ENCODE data around the gene NUB1. TPM values are rescaled to one million over a fixed set of nuclear protein-coding genes. Genes with fewer than 3 reads are reported as not detected.
A peak's percentile ranks its signal among the peaks of the same experiment; 100 is the strongest.

NUB1 gene, protein sequence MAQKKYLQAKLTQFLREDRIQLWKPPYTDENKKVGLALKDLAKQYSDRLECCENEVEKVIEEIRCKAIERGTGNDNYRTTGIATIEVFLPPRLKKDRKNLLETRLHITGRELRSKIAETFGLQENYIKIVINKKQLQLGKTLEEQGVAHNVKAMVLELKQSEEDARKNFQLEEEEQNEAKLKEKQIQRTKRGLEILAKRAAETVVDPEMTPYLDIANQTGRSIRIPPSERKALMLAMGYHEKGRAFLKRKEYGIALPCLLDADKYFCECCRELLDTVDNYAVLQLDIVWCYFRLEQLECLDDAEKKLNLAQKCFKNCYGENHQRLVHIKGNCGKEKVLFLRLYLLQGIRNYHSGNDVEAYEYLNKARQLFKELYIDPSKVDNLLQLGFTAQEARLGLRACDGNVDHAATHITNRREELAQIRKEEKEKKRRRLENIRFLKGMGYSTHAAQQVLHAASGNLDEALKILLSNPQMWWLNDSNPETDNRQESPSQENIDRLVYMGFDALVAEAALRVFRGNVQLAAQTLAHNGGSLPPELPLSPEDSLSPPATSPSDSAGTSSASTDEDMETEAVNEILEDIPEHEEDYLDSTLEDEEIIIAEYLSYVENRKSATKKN
- total RNA-seq, result 55.2 TPM
- long read RNA-seq, transcript NUB1-203 (9 exons, 1,703 nt), result minor isoform, 7 of 60 reads
- long read RNA-seq, transcript NUB1-201 (15 exons, 3,180 nt), result major isoform, 25 of 60 reads
- long read RNA-seq, partial matches to known transcripts, result 10 of 60 reads
- long read RNA-seq, other reads (novel, unspliced or antisense), result 15 of 60 reads

DNA sequence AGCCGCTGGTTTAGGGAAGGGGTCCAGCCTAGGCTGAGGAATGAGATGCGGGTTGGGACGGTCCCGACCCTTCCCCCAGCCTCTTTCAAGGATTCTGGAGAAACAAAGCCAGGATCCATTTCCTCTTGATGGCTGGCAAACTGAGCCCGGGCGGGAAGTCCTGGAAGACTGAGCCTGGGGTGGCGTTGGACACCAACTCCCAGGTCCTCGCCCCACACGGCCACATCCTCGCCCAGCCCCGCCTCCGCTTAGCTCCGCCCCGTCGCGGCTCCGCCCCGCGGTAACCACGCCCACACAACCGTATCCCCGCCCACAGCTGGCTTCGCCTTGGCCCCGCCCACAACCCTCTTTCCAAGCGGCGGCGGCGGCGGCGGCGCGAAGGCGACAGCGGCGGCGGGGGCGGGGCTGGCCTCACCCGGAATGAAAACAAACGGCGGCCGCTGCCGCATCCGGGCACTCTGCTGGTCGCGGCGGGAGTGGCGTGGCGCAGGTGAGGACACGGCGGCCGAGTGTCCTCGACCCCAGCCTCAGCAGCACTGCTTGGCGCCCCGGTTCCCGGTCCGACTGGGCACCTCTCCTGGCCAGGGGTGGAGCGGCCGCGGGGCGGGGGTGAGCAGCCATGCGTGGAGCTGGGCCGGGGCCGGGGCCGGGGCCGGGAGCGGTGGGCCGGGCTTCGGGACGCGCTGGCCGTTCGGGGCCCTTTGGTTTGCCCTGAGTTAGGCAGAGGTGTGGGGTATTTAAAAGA lies at the start of gene NUB1:
TSS of gene NUB1 (plus strand) at position 456 of the 745 bp plus-strand sequence. CDS start 3,538 bp downstream, outside the sequence.
- Histone ChIP-seq H3K4me3 (peak within 1 kb of the TSS; percentile 94), H3K27me3 (no peaks in the 10 kb centered on the region), H3K9me3 (no peaks in the 10 kb centered on the region), H3K27ac (peak within 1 kb of the TSS; percentile 81), H3K36me3 (peaks cover 17% of the 10 kb centered on the region), H3K4me1 (peaks cover 25% of the 10 kb centered on the region)
- peak; percentile 97 for DNase-seq
- ATAC-seq, result peak; percentile 99
- TF ChIP-seq, protein P1, sequence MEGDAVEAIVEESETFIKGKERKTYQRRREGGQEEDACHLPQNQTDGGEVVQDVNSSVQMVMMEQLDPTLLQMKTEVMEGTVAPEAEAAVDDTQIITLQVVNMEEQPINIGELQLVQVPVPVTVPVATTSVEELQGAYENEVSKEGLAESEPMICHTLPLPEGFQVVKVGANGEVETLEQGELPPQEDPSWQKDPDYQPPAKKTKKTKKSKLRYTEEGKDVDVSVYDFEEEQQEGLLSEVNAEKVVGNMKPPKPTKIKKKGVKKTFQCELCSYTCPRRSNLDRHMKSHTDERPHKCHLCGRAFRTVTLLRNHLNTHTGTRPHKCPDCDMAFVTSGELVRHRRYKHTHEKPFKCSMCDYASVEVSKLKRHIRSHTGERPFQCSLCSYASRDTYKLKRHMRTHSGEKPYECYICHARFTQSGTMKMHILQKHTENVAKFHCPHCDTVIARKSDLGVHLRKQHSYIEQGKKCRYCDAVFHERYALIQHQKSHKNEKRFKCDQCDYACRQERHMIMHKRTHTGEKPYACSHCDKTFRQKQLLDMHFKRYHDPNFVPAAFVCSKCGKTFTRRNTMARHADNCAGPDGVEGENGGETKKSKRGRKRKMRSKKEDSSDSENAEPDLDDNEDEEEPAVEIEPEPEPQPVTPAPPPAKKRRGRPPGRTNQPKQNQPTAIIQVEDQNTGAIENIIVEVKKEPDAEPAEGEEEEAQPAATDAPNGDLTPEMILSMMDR (IDR thresholded peaks at IDR 0.05), result no peak
- intact Hi-C loops (cut with DNase I), result no loop called here

DNA sequence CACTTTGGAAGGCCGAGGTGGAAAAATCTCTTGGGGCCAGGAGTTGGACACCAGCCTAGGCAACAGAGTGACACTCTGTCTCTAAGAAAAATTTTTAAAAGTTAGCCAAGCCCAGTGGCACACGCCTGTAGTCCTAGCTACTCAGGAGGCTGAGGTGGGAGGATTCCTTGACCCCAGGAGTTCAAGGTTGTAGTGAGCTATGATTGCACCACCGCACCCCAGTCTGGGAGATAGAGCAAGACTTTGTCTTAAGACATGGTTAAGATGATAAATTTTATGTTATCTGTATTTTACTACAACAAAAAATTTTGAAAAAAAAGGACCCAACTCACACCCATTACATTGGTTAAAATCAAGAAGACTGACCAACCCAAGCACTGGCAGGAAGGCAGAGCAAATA lies 48.8 kb upstream of the NUB1 start:
- TF ChIP-seq, protein P1 (IDR thresholded peaks at IDR 0.05), result no peak
- no peaks in the 10 kb centered on the region for H3K9me3 ChIP-seq
- no peak for DNase-seq
- no peaks in the 10 kb centered on the region for H3K27me3 ChIP-seq
- no peak overlapping the region for H3K4me3 ChIP-seq
- no peak for ATAC-seq
- intact Hi-C loops (cut with DNase I), result no loop called here
- H3K4me1 ChIP-seq, result no peaks in the 10 kb centered on the region
- H3K27ac ChIP-seq, result no peak overlapping the region
- no peaks in the 10 kb centered on the region for H3K36me3 ChIP-seq

DNA sequence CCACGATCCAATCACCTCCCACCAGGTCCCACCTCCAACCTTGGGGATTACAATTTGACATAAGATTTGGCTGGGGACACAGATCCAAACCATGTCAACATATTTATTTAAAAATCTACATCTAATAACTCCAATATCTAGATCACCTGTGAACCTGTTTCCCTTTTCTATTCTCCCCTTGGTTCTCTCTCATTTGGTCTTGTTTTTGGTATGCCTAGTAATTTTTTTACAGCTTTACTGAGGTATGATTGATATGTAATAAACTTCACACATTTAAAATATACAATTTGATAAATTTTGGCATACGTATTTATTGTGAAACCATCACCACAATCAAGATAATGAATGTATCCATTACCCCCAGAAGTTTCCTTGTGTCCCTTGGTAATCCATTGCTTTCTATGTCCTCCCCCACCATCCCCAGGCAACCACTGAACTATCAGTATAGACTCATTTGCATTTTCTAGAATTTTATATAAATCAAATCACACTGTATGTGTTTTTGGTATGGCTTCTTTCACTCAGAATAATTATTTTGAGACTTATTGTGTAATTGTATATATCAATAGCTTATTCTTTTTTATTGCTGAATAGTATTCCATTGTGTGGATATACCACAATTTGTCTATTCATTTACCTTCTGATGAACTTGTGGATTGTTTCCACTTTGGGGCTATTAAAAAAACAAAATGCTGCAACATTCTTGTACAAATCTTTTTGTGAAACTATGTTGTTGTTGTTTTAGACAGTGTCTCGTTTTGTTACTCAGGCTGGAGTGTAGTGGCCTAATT lies 45.2 kb upstream of the NUB1 start:
- DNase-seq, result no peak
- Histone ChIP-seq H3K36me3 (no peaks in the 10 kb centered on the region), H3K9me3 (no peaks in the 10 kb centered on the region), H3K27ac (no peak overlapping the region), H3K4me3 (no peak overlapping the region), H3K27me3 (no peaks in the 10 kb centered on the region), H3K4me1 (no peaks in the 10 kb centered on the region)
- TF ChIP-seq, protein P1 (IDR thresholded peaks at IDR 0.05), result no peak
- ATAC-seq, result no peak
- intact Hi-C loops (cut with DNase I), result no loop called here

DNA sequence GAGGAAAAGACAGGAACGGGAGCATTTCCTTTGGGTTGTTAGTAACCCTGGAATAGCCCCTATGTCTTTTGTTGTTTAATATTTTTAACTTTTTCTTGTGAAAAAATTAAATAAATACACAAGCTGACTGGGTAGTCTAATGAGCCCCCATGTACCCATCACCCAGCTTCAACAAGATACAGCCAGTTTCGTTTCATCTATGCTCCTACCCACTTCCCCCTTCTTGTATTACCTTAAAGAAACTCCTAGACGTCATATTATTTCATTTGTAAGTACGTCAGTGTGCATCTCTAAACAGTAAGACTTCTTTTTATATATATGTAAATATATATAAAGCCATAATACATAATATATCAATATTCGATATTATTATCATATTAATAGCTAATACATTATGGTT lies 42.8 kb upstream of the NUB1 start:
- Histone ChIP-seq H3K4me3 (no peak overlapping the region), H3K9me3 (no peaks in the 10 kb centered on the region), H3K27ac (no peak overlapping the region), H3K36me3 (no peaks in the 10 kb centered on the region), H3K27me3 (peaks cover 9% of the 10 kb centered on the region), H3K4me1 (peaks cover 3% of the 10 kb centered on the region)
- DNase-seq, result no peak
- intact Hi-C loops (cut with DNase I), result no loop called here
- no peak for ATAC-seq
- TF ChIP-seq, protein P1 (IDR thresholded peaks at IDR 0.05), result no peak

DNA sequence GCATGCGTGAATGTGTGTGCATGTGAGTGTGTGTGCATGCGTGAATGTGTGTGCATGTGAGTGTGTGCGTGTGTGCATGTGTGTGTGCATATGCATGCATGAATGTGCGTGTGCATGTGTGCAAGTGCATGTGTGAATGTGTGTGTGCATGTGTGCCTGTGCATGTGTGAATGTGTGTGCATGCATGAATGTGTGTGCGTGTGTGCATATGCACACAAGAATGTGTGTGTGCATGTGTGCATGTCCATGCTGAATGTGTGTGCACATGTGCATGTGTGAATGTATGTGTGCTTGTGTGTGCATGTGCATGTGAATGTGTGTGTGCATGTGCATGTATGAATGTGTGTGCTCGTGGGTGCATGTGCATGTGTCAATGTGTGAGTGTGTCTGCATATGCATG lies 42.1 kb upstream of the NUB1 start:
- Histone ChIP-seq H3K27me3 (peaks cover 14% of the 10 kb centered on the region), H3K36me3 (no peaks in the 10 kb centered on the region), H3K9me3 (no peaks in the 10 kb centered on the region), H3K27ac (no peak overlapping the region), H3K4me3 (no peak overlapping the region), H3K4me1 (peaks cover 5% of the 10 kb centered on the region)
- no peak for ATAC-seq
- intact Hi-C loops (cut with DNase I), result no loop called here
- TF ChIP-seq, protein P1 (IDR thresholded peaks at IDR 0.05), result no peak
- no peak for DNase-seq

Data from upper lobe of right lung (tissue), 1 donor.